HPDE6-E6E7 (cell line): Measurements from ENCODE around the gene FAM53A.
"Not testable (repeated sequence)": the region's sequence is repeated elsewhere in the genome, so short reads cannot be mapped to it uniquely, and the experiment has no call there.

Experiments used
- DNase-seq: peaks from one replicate; pipeline ENCODE4 v3.0.0; 2011; ENCODE audit warnings: missing footprints; ENCODE audit errors: extremely low spot score

FAM53A gene

GRCh38 chr4:1607436-1608195, 76.5 kb downstream of the FAM53A start:
- DNase-seq: not testable (repeated sequence)

GRCh38 chr4:1604706-1605205, 79.4 kb downstream of the FAM53A start:
- DNase-seq: peak; percentile 53

GRCh38 chr4:1604181-1604705, 79.9 kb downstream of the FAM53A start:
- DNase-seq: peak; percentile 26

- DNase-seq: no peak
Observed at GRCh38 chr4:1603413-1604135, 80.5 kb downstream of the FAM53A start.

GRCh38 chr4:1602655-1603412, 81.3 kb downstream of the FAM53A start:
- DNase-seq: no peak

- no peak for DNase-seq
Observed at GRCh38 chr4:1601852-1602654, 82.1 kb downstream of the FAM53A start.

GRCh38 chr4:1601533-1601835, 82.6 kb downstream of the FAM53A start:
- no peak for DNase-seq

- DNase-seq: no peak
Observed at GRCh38 chr4:1600811-1601532, 83.1 kb downstream of the FAM53A start.

GRCh38 chr4:1600211-1600780, 83.8 kb downstream of the FAM53A start:
- no peak for DNase-seq

GRCh38 chr4:1599491-1600210, 84.5 kb downstream of the FAM53A start:
- no peak for DNase-seq

GRCh38 chr4:1599026-1599481, 85.1 kb downstream of the FAM53A start:
- no peak for DNase-seq

- DNase-seq: no peak
Observed at GRCh38 chr4:1598206-1599025, 85.7 kb downstream of the FAM53A start.

- DNase-seq: no peak
Observed at GRCh38 chr4:1597021-1597931, 86.8 kb downstream of the FAM53A start.

GRCh38 chr4:1596393-1596792, 87.7 kb downstream of the FAM53A start:
- no peak for DNase-seq

- DNase-seq: no peak
Observed at GRCh38 chr4:1595789-1596325, 88.3 kb downstream of the FAM53A start.

- no peak for DNase-seq
Observed at GRCh38 chr4:1594871-1595788, 89.0 kb downstream of the FAM53A start.
